NCI-H2171 treated with DMSO at 0.1 percent for 48 hours (cell line): ENCODE results near the gene BCORL1.

ENCODE experiments used
- DNase-seq: peaks from one replicate; lab custom pipeline; 2025; lab: John Stamatoyannopoulos, UW

Gene BCORL1

GRCh38 chrX:130066975-130067615 is 84.7 kb downstream of the BCORL1 start:
- DNase-seq: no peak

- no peak for DNase-seq
These were observed 89.3 kb downstream of the BCORL1 start for GRCh38 chrX:130071611-130072344.

DNA sequence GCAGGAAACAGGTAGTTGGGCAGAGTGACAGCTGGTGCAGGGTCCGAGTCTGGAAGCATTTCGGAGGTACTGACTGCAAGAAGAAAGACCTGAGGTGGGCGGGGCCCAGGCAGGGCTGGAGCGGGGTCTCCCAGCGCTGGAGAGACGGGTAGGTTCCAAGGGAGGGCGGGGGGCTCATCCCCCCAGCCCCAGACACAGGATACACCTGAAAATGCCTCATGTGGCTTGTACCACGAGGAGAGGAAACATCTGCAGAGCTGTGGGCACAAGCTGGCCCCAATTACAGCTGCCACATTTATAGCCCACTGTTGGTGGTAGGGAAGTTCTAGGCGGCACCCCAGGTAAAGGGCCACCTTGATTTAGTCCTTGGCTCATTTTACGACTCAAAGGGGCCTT is 89.9 kb downstream of the BCORL1 start:
- no peak for DNase-seq

DNA sequence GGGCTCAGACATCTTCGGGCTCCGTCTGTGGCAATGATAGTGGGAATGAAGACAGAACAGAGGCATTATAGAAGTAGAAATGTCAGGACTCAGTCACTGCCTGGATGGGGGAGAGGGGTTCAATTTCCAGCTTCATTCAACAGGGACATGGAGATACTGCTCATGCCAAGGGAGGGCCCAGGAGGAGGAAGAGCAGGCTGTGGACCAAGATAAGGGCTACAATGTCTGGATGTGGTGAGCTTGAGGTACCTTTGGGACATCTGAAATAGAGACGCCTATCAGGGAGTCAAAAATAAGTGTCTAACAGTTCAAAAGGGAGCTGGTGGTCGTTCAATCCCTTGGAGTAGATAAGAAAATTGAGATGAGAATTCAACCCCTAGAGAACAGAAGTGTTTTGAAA is 93.3 kb downstream of the BCORL1 start:
- no peak for DNase-seq

DNA sequence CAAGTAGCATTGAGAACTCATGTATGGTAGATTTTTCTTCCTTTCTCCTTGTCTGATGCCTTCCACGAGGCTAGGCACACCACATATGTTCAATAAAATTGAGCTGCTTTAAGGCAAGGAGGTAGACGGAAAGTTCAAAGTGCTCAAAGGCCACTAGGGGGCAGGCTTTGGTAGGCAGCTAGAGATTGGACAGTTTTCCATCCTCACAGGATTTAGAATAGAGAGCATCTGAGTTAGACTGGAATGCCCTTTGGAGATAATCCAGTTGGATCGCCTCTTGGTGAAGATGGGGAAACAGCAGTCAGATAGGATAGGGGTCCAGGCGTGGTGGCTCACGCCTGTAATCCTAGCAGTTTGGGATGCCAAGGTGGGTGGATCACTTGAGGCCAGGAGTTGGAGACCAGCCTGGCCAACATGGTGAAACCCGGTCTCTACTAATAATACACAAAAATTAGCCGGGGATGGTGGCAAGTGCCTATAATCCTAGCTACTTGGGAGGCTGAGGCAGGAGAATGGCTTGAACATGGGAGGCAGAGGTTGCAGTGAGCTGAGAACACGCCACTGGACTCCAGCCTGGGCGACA is 97.5 kb downstream of the BCORL1 start:
- DNase-seq: peak; percentile 30

DNA sequence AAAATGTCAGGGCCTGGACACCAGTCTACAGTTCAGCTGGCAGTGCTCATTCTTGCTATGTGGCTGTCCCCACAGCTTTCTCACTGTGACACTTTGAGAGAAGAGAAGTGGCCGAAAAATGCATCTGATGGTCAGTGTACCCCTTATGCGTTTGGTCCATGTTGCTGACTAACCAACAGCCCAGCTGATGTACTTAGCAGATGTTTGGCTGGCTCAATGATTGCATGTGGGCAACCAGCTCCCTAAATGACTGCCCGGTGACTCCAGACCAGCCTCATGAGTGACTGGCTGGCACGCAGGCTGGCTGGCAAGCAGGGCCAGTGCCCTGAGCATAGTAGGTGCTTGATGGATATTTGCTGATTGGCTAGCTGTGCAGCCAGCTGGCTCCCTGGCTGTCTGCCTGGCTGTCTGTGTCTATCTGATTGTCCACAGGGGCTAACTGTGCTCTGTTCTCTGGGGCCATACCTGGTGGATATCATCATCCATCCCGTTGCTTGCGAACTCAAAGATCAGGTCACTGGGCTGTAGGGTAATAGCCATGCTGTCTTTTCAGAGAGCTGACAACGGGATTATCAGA is 98.4 kb downstream of the BCORL1 start:
- no peak for DNase-seq

- DNase-seq: no peak
These were observed 99.1 kb downstream of the BCORL1 start for GRCh38 chrX:130081421-130082045.

DNA sequence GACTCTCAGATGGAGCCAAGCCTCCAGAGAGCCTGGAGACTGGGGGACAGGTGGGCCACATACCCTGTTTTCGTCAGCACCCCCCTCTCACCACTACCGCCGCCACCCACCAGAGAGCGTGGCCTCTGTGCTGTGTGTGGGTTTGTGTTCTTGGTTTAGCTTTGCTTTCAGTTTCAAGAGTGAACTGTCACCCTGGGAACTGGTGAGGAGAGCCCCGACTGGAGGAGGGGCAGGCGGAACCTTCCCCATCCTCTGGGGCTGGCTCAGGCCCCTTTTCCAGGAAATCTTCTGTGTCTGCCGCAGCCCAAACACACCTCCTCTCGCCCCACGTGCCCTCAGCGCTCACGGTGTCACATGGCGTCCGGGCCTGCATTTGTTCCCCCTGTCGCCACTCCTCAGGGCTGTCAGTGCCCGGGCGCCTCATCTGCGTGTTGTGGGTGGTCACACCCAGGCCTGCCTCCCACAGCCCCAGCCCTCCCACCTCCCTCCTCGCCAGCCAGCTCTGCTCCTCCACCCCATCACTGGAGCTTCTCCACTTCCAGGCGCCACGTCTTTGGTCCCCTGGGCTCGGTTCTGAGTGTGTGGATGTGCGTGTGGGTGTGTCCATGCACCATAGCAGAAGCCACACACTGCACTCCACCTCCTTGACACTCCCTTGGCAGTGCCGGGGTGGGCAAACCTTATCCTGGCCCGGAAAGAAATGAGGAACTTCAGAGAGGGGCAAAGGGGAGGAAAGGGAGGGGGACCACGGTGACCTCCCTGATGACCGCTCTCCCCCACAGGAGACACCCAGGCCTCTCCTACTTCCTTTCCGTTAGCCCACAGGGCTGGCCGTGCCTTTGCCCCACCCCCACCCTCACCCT is 100.0 kb downstream of the BCORL1 start:
- DNase-seq: no peak

GRCh38 chrX:130083107-130083490 is 100.7 kb downstream of the BCORL1 start:
- DNase-seq: no peak

- no peak for DNase-seq
These were observed 101.4 kb downstream of the BCORL1 start for GRCh38 chrX:130083656-130084382.

GRCh38 chrX:130084631-130085237 is 102.3 kb downstream of the BCORL1 start:
- no peak for DNase-seq

GRCh38 chrX:130085551-130086446 is 103.4 kb downstream of the BCORL1 start:
- no peak for DNase-seq

DNA sequence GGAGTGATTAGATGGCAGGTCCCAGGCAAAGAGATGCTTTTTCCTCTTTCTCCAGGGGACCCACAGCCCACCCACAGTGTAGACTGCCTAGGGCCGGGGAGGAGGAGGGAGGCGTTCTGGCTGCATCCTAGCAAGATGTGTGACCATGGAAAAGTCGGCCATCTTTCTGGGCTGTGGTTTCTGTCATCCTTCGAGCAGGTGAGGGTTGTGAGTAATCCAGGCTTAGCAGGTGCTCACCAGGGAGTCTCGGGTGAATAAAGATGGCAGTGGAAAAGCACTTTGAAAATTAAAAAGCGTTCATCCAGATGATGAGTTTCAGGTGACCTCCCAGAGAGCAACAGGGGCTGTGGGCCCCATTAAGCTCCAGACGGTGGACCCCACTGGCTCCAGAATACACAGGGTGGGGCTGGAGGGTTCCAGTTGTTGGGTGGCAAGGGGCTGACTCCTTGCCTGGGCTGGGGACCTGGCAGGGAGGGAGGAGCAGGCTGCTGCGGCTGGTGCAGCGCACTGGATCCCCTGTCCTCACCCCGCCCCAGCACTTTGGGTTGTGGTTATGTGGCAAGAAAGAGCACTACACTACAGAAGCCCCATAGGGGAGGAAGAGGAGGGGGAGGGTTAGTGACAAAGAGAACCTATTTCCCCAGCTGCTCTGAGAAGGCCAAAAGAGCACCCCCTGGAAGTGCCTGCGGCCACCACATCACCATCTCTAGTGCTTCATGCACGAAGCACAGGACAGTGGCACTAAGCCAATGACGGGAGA is 104.2 kb downstream of the BCORL1 start:
- no peak for DNase-seq

GRCh38 chrX:130090364-130090763 is 107.9 kb downstream of the BCORL1 start:
- no peak for DNase-seq

DNA sequence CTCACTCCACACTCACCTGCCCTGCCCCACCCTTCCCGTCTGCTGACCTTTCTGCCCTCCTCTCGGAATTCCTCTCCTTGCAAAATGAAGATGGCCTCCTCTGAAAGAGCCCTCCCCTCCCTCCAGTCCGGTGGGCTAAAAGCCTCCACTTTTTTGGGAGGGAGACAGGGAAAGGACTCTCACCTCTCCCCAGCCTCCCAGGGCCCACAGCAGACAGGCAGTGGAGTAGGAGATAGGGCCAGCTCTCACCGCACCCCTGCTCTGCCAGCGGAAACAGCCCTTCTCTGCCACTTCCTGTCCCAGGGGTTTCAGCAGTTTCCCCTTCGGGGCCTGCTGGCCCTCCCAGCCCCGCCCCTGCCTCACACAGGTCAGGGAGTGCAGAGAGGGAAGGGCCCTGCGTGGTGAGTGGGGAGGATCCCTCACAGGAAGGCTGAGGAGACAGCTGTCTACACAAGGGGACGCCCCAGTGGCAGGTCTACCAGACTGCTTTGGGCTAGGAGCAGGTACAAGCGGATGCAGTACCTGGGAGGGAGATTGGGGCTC is 109.6 kb downstream of the BCORL1 start:
- DNase-seq: no peak

- DNase-seq: no peak
These were observed 110.8 kb downstream of the BCORL1 start for GRCh38 chrX:130093271-130093670.

- DNase-seq: peak; percentile 11
These were observed 112.3 kb downstream of the BCORL1 start for GRCh38 chrX:130094696-130095095.

- no peak for DNase-seq
These were observed 113.0 kb downstream of the BCORL1 start for GRCh38 chrX:130095249-130096030.
